GM18909 (cell line): ENCODE results near the gene IL31.

ENCODE experiments used
- ATAC-seq: cut with Tn5 transposase; IDR thresholded peaks from one replicate; pipeline ENCODE4 v1.9.1; 2021; ENCODE audit warnings: mild to moderate bottlenecking; ENCODE audit not compliant: unreplicated experiment, poor library complexity

IL31 gene

GRCh38 chr12:122159882-122160281 is 14.1 kb downstream of the IL31 start:
- no peak for ATAC-seq

GRCh38 chr12:122158700-122159285 is 15.2 kb downstream of the IL31 start:
- ATAC-seq: no peak

GRCh38 chr12:122155705-122156104 is 18.3 kb downstream of the IL31 start:
- ATAC-seq: no peak

- ATAC-seq: no peak
Measured at GRCh38 chr12:122152754-122153153, 21.3 kb downstream of the IL31 start.

- no peak for ATAC-seq
Measured at GRCh38 chr12:122150127-122150681, 23.8 kb downstream of the IL31 start.

- no peak for ATAC-seq
Measured at GRCh38 chr12:122148657-122149056, 25.4 kb downstream of the IL31 start.

- no peak for ATAC-seq
Measured at GRCh38 chr12:122147514-122148290, 26.3 kb downstream of the IL31 start.

GRCh38 chr12:122145505-122146330 is 28.3 kb downstream of the IL31 start:
- no peak for ATAC-seq

GRCh38 chr12:122144885-122145284 is 29.1 kb downstream of the IL31 start:
- no peak for ATAC-seq

- no peak for ATAC-seq
Measured at GRCh38 chr12:122142857-122143256, 31.2 kb downstream of the IL31 start.

GRCh38 chr12:122141911-122142725 is 31.9 kb downstream of the IL31 start:
- no peak for ATAC-seq

- ATAC-seq: no peak
Measured at GRCh38 chr12:122140467-122141257, 33.4 kb downstream of the IL31 start.

GRCh38 chr12:122139941-122140340 is 34.1 kb downstream of the IL31 start:
- ATAC-seq: no peak

GRCh38 chr12:122139266-122139665 is 34.8 kb downstream of the IL31 start:
- no peak for ATAC-seq

GRCh38 chr12:122138616-122139015 is 35.4 kb downstream of the IL31 start:
- ATAC-seq: no peak

GRCh38 chr12:122138181-122138580 is 35.8 kb downstream of the IL31 start:
- ATAC-seq: no peak

GRCh38 chr12:122137681-122138080 is 36.3 kb downstream of the IL31 start:
- ATAC-seq: no peak

GRCh38 chr12:122137229-122137628 is 36.8 kb downstream of the IL31 start:
- no peak for ATAC-seq

GRCh38 chr12:122135437-122136031 is 38.5 kb downstream of the IL31 start:
- ATAC-seq: no peak
